ENCODE data around the gene BCL3. TPM values are rescaled to one million over a fixed set of nuclear protein-coding genes. Genes with fewer than 3 reads are reported as not detected.

Gene BCL3
- total RNA-seq, 4 donors from 2014 or later = 13.2 to 37.7 (median 16.4) TPM

GRCh38 chr19:44752123-44752815 is 3.8 kb downstream of the BCL3 start:
- no peaks in the 10 kb centered on the region for H3K9me3 ChIP-seq
- TF ChIP-seq EP300 (IDR thresholded peaks at IDR 0.05) (no peak), POLR2A (IDR thresholded peaks at IDR 0.05) (no peak), CTCF (IDR thresholded peaks at IDR 0.05) (no peak), POLR2AphosphoS5 (IDR thresholded peaks at IDR 0.05) (no peak)
- WGBS, 2 donors (ENCODE audit: low coverage in 1 of 2) = 77 to 79% methylated on average over 5 to 8 of the region's 8 CpGs
- H3K4me1 ChIP-seq = peaks cover 0 to 89% (median 61%) of the 10 kb centered on the region in 3 donors
- ATAC-seq = no peak
- peaks cover 0 to 45% of the 10 kb centered on the region in 2 donors for H3K36me3 ChIP-seq
- H3K27me3 ChIP-seq = no peaks in the 10 kb centered on the region
- H3K4me3 ChIP-seq = peak overlapping the region in 1 of 2 donors; percentile 49
- H3K27ac ChIP-seq = peak overlapping the region in 3 of 4 donors; percentile 88 to 93 (median 90)

- peak; percentile 34 for ATAC-seq
- WGBS, 2 donors (ENCODE audit: low coverage in 1 of 2) = 43 to 62% methylated on average over 2 to 5 of the region's 18 CpGs
- TF ChIP-seq POLR2AphosphoS5 (IDR thresholded peaks at IDR 0.05) (peak; percentile 96), CTCF (IDR thresholded peaks at IDR 0.05) (peak in 1 of 4 experiments; percentile 28), EP300 (IDR thresholded peaks at IDR 0.05) (no peak)
- H3K27ac ChIP-seq = peak overlapping the region; percentile 70 to 93 (median 89)
- no peaks in the 10 kb centered on the region for H3K9me3 ChIP-seq
- no peaks in the 10 kb centered on the region for H3K27me3 ChIP-seq
- H3K36me3 ChIP-seq = peaks cover 0 to 49% of the 10 kb centered on the region in 2 donors
- peaks cover 0 to 91% (median 63%) of the 10 kb centered on the region in 3 donors for H3K4me1 ChIP-seq
- peak overlapping the region; percentile 26 to 49 for H3K4me3 ChIP-seq
Measured at GRCh38 chr19:44752816-44753625, 4.5 kb downstream of the BCL3 start.

GRCh38 chr19:44753626-44753931 is 5.1 kb downstream of the BCL3 start:
- Histone ChIP-seq H3K9me3 (no peaks in the 10 kb centered on the region), H3K36me3 (peaks cover 0 to 54% of the 10 kb centered on the region in 2 donors), H3K4me1 (peaks cover 0 to 95% (median 69%) of the 10 kb centered on the region in 3 donors), H3K27me3 (no peaks in the 10 kb centered on the region), H3K27ac (peak overlapping the region; percentile 70 to 93 (median 89)), H3K4me3 (peak overlapping the region; percentile 26 to 49)
- TF ChIP-seq POLR2AphosphoS5 (IDR thresholded peaks at IDR 0.05) = no peak
- WGBS, 2 donors (ENCODE audit: low coverage in 1 of 2) = 0% methylated on average over 1 of the region's 11 CpGs
- ATAC-seq = no peak

- peak; percentile 61 for ATAC-seq
- H3K4me3 ChIP-seq = peak overlapping the region; percentile 26 to 49
- TF ChIP-seq POLR2A (IDR thresholded peaks at IDR 0.05) (peak in 1 of 2 donors; percentile 52), EP300 (IDR thresholded peaks at IDR 0.05) (no peak), CTCF (IDR thresholded peaks at IDR 0.05) (peak in 1 of 4 experiments; percentile 21), POLR2AphosphoS5 (IDR thresholded peaks at IDR 0.05) (peak; percentile 87)
- no peaks in the 10 kb centered on the region for H3K27me3 ChIP-seq
- H3K4me1 ChIP-seq = peaks cover 0 to 98% (median 71%) of the 10 kb centered on the region in 3 donors
- peaks cover 0 to 60% of the 10 kb centered on the region in 2 donors for H3K36me3 ChIP-seq
- no peaks in the 10 kb centered on the region for H3K9me3 ChIP-seq
- H3K27ac ChIP-seq = peak overlapping the region; percentile 70 to 93 (median 89)
- 7 to 40% methylated on average over 1 to 3 of the region's 33 CpGs for WGBS, 2 donors (ENCODE audit: low coverage in 1 of 2)
Measured at GRCh38 chr19:44753932-44754749, 5.6 kb downstream of the BCL3 start.

GRCh38 chr19:44754750-44755080 is 6.2 kb downstream of the BCL3 start:
- ATAC-seq = no peak
- Histone ChIP-seq H3K4me3 (peak overlapping the region in 1 of 2 donors; percentile 49), H3K27ac (peak overlapping the region in 3 of 4 donors; percentile 88 to 93 (median 90)), H3K27me3 (no peaks in the 10 kb centered on the region), H3K4me1 (peaks cover 0 to 98% (median 67%) of the 10 kb centered on the region in 3 donors), H3K9me3 (no peaks in the 10 kb centered on the region), H3K36me3 (peaks cover 0 to 65% of the 10 kb centered on the region in 2 donors)
- 38 to 100% methylated on average over 1 to 2 of the region's 11 CpGs for WGBS, 2 donors (ENCODE audit: low coverage in 1 of 2)
- TF ChIP-seq EP300 (IDR thresholded peaks at IDR 0.05) (no peak), CTCF (IDR thresholded peaks at IDR 0.05) (no peak), POLR2A (IDR thresholded peaks at IDR 0.05) (no peak), POLR2AphosphoS5 (IDR thresholded peaks at IDR 0.05) (no peak)
